ENCODE results near the gene MOV10. TPM values are rescaled to one million over a fixed set of nuclear protein-coding genes. Genes with fewer than 3 reads are reported as not detected.
"Not testable (repeated sequence)": the region's sequence is repeated elsewhere in the genome, so short reads cannot be mapped to it uniquely, and the experiment has no call there.

MOV10 gene
- total and polyA plus RNA-seq, 2 of the 13 experiments (the other 11 are each of a cell fraction or from before 2014, with no cell fraction given): 56.4 to 58.2 TPM

GRCh38 chr1:112723511-112723839 lies 49.0 kb downstream of the MOV10 start:
- Histone ChIP-seq H3K4me3 (replicated peaks in 1 of 3; ENCODE audit: insufficient read depth in 1 of 3, low read depth in 2 of 3, low read length in 3 of 3) (peak overlapping the region in 1 of 3 experiments; percentile 65; a peak in 1 of 6 replicates), H3K27me3 (ENCODE audit: control insufficient read depth in 1 of 2, insufficient read depth in 2 of 2, low read length in 2 of 2) (peaks cover 1 to 36% of the 10 kb centered on the region in 2 experiments; a peak in 4 of 5 replicates), H3K9me3 (ENCODE audit: low read length) (no peaks in the 10 kb centered on the region), H3K27ac (ENCODE audit: extremely low read length, insufficient read depth, low read length) (no peak overlapping the region), H2AFZ (ENCODE audit: low read length) (no peak overlapping the region), H3K4me2 (ENCODE audit: low read depth, low read length) (peak overlapping the region; percentile 84; the same call in 1 of the 2 replicates), H3K9ac (ENCODE audit: insufficient read depth, low read depth, low read length) (no peak overlapping the region), H3K36me3 (replicated peaks in 1 of 2; ENCODE audit: control insufficient read depth in 1 of 2, insufficient read depth in 2 of 2, low read length in 2 of 2) (no peaks in the 10 kb centered on the region), H3K79me2 (ENCODE audit: insufficient read depth, low read length) (no peaks in the 10 kb centered on the region), H4K20me1 (ENCODE audit: insufficient read depth, low read length) (no peaks in the 10 kb centered on the region), H3K4me1 (ENCODE audit: insufficient read depth, low read length) (peaks cover 18% of the 10 kb centered on the region)
- TF ChIP-seq ZNF878 (CRISPR knock-in tag; IDR thresholded peaks at IDR 0.05) (no peak), ZNF18 (CRISPR knock-in tag; IDR thresholded peaks at IDR 0.05; ENCODE audit: insufficient replicate concordance) (peak; percentile 7)
- no peak for FAIRE-seq
- WGBS (ENCODE audit: low lambda C conversion rate): 60% methylated on average over 8 of the region's 8 CpGs
- CTCF ChIA-PET (ENCODE audit: low intra/inter-chr PET ratio, low total read pairs): no interaction called here
- no peak for DNase-seq (ENCODE audit: low spot score)
- no peak; the same call in 2 of the 3 replicates for ATAC-seq
- in situ Hi-C loops (cut with HindIII; ENCODE audit: extremely low pct_ligation_motif_present, low pct_unique_long_range_greater_than_20kb): loop anchor here (25.0 kb wide), 1 partner anchor 314 kb away; no protein-coding TSS in a partner anchor
- no TSS peak for BruUV-seq (replicated peaks)
- POLR2A ChIA-PET: no interaction called here
- intact Hi-C loops (cut with micrococcal nuclease; ENCODE audit: unreplicated experiment): no loop called here

DNA sequence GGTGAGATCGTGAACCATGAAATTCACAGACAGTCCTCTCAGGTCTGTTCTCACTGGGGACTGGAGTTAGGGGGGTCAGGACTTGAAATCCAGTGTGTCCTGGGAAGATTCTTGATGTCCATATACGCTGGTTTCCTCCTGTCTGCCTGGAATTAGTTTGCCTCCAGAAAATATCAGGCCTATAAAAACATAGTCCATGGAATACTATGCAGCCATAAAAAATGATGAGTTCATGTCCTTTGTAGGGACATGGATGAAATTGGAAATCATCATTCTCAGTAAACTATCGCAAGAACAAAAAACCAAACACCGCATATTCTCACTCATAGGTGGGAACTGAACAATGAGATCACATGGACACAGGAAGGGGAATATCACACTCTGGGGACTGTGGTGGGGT lies 49.8 kb downstream of the MOV10 start:
- Histone ChIP-seq H3K27me3 (ENCODE audit: control insufficient read depth in 1 of 2, insufficient read depth in 2 of 2, low read length in 2 of 2) (peaks cover 1 to 32% of the 10 kb centered on the region in 2 experiments; a peak in 4 of 5 replicates), H3K4me1 (ENCODE audit: insufficient read depth, low read length) (peaks cover 18% of the 10 kb centered on the region)
- H2AFZ ChIP-seq (ENCODE audit: low read length); H3K27ac ChIP-seq (ENCODE audit: extremely low read length, insufficient read depth, low read length); H3K4me3 ChIP-seq (replicated peaks in 1 of 3; ENCODE audit: insufficient read depth in 1 of 3, low read depth in 2 of 3, low read length in 3 of 3); H3K4me2 ChIP-seq (ENCODE audit: low read depth, low read length); H3K79me2 ChIP-seq (ENCODE audit: insufficient read depth, low read length); DNase-seq (ENCODE audit: low spot score); CTCF ChIA-PET (ENCODE audit: low intra/inter-chr PET ratio, low total read pairs); H3K36me3 ChIP-seq (replicated peaks in 1 of 2; ENCODE audit: control insufficient read depth in 1 of 2, insufficient read depth in 2 of 2, low read length in 2 of 2); intact Hi-C loops (cut with micrococcal nuclease; ENCODE audit: unreplicated experiment); H3K9me3 ChIP-seq (ENCODE audit: low read length); FAIRE-seq; POLR2A ChIA-PET; BruUV-seq (replicated peaks); H3K9ac ChIP-seq (ENCODE audit: insufficient read depth, low read depth, low read length); ATAC-seq; H4K20me1 ChIP-seq (ENCODE audit: insufficient read depth, low read length): not testable (repeated sequence)
- WGBS (ENCODE audit: low lambda C conversion rate): 70% methylated on average over 4 of the region's 4 CpGs
- in situ Hi-C loops (cut with HindIII; ENCODE audit: extremely low pct_ligation_motif_present, low pct_unique_long_range_greater_than_20kb): loop anchor here (25.0 kb wide), 1 partner anchor 313 kb away; no protein-coding TSS in a partner anchor
